HG02759 (cell line): Measurements from ENCODE around the gene MRLN.
"Not testable (repeated sequence)": the region's sequence is repeated elsewhere in the genome, so short reads cannot be mapped to it uniquely, and the experiment has no call there.

Experiments
- ATAC-seq: cut with Tn5 transposase; IDR thresholded peaks from one replicate; pipeline ENCODE4 v1.9.1; 2021; ENCODE audit warnings: mild to moderate bottlenecking, moderate library complexity; ENCODE audit not compliant: unreplicated experiment

MRLN gene

DNA sequence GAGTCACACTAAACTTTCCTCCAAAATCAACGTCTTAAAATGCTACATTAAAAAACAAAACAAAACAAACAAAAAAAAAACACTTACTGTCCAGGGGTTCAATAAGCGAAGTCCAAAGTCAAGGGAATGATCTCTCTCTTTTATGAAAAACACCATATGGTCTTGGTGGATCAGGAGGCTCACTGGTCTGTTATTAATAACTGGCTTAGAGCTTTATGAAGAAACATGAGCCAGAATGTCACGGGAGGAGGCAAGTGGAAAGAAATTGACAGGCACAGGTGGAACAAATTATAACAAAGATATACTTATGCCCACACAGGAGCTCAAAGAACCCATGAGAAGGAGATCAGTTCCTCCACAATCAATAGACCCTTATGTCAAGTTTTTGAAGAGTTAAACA, at the start of gene MRLN:
MRLN (minus strand) TSS at position 189 of the 400 bp plus-strand sequence.
- no peak for ATAC-seq

DNA sequence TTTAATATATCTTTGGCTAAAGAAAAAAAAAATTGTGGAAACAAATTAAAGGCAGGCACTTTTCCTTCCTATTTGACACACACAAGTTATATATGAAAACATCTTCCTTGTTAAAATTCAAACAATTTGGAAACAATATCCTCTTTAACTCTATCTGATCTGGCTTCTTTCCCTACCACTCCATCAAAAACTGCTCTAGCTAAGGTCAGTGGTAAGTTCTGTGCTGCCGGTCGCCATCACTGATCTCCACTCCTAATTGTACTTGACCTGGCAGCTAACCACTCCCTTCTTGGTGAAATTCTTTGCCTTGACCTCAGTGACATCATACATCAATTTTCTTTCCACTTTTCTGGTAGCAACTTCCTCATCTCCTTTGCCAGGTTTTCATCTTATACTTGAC, 47.9 kb upstream of the MRLN start:
- no peak for ATAC-seq

DNA sequence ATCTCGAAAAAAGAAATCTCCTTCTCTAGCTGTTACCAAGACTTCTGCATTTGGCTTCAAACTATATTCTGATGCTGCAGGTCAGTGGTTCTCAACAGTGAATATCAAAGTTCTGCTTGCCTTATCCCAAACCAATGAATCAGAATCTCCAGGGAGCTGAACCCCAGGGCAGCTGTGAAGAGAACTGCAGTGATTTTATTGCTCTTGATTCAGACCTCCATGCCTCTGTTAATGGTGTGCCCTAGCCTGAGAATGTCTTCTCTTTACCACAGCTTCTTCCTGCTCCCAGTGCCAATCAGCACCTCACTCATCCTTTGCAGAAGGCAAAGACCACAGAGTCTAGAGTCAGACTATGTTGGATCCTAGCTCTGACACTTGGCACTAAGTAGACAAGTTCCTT, 46.2 kb upstream of the MRLN start:
- no peak for ATAC-seq

DNA sequence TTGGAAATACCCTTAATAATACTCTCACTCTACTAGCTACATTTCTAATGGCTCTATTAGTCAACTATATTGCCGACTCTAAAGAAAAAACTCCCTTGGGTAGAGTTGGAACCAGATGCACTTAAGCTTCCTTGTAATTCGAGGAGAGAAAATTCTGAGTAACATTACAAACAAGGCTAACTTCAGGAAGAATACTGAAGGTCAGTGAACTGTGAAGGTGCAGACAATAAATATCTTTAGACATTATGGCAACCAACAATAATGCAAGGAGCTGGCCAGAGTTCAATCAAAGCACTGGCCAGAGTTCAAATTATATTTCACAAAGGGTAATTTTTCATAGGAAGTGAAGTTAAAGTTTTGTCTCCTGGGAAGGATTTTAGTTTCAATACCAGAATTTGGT, 40.7 kb upstream of the MRLN start:
- no peak for ATAC-seq

DNA sequence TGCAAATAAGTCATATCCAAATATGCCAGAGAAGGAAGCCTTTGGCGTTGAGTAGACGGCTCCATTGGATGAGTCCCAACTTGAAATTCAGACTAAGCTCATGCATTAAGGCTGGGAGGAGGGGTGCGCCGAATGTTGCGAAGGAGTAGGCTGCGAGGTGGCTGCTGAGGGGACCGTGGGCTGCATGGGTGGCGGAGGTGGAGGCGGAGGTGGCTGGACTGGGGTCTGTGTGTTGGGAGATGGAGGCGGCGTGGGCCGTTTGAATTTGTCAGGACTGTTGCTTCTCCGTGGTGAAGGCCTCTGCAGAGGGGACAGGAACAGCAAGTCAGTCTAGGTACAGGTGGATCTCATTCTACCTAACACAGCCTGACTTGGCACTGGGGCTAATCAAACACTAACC, 39.6 kb upstream of the MRLN start:
- ATAC-seq, result no peak

DNA sequence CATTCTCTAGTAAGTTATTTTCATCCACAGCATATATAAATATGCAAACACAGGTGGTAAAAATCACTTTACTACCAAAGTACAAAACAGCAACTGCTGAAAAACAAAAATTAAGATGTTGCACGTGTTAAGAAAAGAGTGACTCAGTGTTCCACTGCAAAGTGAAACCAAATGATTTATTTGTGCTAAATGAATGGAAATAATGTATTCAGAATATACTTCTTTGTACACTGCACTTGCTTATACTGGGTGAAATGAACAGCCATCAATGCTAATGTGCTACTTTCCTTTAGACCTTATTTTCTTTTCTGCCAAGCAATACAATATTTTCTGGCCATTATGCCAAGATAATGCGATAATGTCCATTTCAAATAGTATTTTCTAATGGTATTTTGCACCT, 38.3 kb upstream of the MRLN start:
- ATAC-seq, result no peak

DNA sequence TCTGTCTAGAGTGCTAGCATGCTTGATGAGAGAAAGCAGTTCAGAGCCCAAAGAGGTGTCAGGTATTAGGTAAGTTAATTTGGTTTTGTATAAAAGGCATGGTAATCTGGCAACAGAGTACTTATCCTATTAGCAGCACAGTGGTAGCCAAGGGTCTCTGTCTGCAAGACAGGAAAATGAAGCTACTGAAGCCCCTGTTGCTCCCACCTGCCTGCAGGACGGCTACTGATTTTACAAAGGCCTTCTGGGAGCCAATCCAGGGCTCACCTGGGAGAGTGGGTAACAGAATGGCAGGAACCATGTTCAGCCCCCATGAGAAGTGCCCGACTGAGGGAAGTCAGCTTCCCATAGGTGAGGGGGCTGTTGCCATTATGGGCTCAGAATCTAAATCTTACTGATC, 36.8 kb upstream of the MRLN start:
- ATAC-seq, result not testable (repeated sequence)

DNA sequence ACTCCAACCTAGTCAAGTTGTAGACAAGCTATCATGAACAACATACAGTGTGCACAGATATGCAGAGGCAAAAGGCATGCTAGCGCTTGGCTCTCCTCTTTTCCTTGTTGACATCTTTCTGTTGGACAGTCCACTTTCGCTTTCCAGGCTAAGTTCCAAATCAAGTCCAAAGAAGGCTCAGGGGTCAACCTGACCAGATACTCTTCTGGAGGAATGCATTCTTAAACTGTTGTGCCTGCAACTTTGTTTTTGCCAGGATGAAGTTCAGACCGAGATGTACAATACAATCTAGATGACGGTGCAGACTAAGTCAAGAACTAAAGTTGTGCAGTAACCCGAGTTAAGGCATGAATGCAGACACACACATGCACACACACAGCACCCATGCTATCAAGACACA, 35.7 kb upstream of the MRLN start:
- ATAC-seq, result not testable (repeated sequence)

DNA sequence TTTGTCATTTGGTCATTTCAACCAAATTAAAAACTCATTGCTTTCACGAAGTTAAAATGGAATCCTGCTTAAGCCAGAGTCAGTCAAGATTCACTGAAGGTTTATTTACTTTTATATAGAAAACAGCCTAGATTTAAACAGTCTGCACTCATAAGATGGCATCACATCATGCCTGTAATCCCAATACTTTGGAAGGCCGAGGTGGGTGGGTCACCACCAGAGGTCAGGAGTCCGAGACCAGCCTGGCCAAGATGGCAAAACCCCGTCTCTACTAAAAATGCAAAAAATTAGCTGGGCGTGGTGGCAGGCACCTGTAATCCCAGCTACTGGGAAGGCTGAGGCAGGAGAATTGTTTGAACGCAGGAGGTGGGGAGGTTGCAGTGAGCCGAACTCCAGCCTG, 33.8 kb upstream of the MRLN start:
- not testable (repeated sequence) for ATAC-seq

DNA sequence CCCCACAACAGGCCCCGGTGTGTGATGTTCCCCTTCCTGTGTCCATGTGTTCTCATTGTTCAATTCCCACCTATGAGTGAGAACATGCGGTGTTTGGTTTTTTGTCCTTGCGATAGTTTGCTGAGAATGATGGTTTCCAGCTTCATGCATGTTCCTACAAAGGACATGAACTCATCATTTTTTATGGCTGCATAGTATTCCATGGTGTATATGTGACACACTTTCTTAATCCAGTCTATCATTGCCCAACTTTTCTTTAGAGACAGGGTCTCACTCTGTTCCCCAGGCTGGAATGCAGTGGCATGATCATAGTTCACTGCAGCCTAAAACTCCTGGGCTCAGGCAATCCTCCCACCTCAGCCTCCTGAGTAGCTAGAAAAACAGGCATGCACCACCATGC, 32.2 kb upstream of the MRLN start:
- not testable (repeated sequence) for ATAC-seq

DNA sequence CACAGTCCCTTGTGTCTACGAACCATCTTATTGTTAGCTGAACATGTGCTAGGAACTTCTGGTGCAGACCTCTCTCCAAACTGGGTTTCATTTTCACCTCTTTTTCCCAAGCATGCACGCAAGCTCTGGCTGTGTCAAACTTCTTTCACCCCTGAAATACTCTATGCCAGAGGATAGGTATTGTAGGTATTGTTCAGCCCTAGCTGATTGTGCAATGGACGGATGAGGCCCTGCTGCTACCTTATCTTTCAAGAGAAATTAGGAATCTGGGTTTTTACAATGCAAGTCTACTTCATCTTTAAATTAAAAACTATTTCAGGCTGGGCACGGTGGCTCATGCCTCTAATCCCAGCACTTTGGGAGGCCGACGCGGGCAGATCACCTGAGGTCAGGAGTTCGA, 28.3 kb upstream of the MRLN start:
- ATAC-seq, result no peak

DNA sequence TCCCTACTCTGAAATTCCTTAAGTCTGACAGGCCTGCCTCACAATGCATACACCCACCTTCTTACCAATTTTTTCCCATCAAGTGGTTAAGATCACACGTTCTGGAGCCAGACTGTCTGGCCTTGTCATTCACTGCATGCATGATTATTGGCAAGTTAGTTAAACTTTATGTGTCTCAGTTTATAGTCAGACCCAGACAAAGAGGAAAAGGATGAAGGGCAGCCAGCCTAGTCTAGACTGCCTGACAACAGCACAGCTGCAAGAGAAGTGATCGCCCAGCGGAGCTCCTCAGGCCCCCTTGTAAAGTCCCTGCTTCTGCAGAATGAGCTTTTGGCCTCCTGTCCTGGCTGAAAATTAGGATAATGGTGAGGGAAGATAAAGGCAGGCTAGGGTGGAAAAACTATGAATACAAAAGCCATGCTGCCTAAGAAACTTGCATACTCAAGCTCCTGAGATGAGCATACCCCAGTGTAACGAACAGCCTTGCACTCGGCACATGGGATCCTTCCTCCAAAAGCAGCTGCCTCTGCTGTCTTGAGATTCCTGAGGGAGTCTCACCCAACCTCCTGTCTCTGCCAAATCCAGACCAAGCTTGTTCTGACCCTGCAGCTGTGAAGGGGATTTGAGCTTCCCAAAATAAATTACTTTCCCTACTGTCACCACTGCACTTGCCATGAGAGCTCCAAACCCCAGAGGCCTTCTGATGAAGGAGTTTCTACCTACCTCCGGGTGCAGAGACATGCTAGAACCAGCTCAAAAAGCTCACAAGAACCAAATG, 26.7 kb upstream of the MRLN start:
- no peak for ATAC-seq

DNA sequence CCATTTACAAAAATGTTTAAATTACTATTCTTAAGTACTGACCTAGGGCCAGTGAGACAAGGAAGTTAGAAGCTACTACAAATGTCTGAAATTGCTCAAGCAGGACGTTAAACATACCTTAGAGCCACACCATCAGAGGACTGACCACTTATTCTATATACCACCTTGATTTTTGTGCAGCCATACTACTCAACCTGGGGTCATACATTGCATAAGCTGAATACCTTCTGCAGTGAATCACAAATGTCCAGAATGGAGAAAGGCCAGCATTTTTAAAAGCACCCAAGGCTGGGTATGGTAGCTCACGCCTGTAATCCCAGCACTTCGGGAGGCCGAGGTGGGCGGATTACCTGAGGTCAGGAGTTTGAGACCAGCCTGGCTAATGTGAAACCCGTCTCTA, 21.2 kb upstream of the MRLN start:
- ATAC-seq, result no peak

DNA sequence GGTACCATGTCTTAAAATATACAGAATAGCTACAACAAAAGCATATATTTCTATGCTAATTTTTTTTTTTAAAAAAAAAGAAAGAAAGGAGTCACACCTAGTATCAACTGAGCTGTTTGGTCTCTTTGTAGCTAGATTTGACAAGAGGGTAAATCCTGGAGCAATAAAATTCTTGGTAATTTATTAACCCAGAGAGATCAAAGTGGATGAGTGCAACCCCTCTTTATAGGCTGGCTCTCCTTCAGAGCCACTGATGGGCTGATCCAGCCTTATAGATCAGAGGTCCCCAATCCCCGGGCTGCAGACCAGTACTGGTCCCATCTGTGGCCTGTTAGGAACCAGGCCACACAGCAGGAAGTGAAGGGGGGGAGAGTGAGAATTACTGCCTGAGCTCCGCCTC, 19.8 kb upstream of the MRLN start:
- no peak for ATAC-seq

DNA sequence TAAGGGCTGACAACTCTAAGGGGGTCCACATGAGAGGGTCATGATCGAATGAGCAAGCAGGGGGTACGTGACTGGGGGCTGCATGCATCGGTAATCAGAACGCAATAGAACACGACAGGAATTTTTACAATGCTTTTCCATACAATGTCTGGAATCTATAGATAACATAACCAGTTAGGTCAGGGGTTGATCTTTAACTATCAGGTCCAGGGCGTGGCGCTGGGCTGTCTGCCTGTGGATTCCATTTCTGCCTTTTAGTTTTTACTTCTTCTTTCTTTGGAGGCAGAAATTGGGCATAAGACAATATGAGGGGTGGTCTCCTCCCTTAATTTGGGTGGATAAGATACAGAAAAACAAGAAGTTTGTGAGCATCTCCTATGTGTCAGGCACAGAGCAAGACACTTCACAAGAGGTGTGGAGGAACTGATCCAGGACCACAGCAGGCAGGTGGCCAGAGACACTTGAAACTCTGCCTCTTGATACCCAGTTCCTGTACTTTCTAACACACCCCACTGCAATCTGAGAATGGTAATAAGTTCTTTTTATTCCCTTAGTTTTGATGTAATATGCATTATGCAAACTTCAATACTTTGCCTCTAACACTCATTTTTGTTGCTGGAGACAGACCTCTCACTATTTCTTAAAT, 18.0 kb upstream of the MRLN start:
- ATAC-seq, result no peak

DNA sequence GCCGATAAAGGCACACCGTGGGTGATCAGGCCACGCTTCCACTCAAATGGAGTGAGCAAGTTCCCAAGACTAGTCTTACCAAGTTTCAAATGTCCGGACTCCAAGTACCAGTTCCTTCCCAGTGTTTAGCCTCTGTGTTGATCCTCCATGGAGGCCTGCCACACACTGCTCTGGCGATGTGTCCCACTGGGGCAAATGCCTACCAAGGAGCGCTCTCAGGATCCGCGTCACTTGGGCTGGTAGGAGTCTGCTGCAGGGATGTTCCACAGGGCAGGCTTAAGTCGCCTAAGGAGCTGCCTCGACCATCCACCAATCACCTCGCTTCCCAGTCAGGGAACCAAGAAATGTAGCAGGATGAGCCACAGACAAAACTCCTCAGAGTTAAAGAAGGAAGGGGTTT, 17.4 kb upstream of the MRLN start:
- ATAC-seq, result no peak

DNA sequence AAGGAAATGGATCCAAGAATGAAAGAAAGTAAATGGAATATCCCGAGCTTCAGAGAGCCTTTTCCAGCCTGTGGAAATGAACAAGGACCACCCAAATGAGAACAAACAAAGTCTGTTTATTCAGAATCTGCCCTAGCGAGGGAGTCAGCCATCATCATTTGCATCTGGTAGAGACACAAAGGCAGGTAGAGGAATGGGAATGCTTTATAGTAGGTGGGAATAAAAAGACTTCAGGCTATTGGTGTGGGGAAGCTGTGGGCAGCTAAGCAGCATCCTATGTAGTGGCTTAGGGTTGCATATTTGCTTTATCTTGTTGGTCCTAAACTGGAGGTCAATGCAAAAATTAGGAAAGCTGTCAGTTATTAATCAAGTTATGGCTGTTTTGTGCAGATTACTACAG, 9.2 kb upstream of the MRLN start:
- no peak for ATAC-seq

DNA sequence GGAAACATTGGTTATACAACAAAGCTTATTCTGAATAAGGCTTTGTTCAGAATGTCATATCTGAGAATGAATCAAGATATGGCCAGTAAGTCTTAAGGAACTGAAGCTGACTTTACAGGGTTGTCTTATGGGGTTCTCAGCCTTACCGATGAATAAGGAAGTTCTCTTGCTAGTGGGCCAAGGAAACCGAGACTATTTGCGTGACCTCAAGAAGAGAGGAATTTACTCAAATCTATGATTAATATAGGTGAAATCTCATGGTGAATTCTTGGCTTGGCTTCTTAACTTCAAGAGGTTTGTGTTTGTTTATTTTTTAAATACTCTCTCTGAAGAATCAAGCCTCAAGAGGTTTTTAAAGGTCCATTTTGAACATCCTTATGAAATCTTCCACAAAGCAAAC, 4.7 kb upstream of the MRLN start:
- no peak for ATAC-seq

DNA sequence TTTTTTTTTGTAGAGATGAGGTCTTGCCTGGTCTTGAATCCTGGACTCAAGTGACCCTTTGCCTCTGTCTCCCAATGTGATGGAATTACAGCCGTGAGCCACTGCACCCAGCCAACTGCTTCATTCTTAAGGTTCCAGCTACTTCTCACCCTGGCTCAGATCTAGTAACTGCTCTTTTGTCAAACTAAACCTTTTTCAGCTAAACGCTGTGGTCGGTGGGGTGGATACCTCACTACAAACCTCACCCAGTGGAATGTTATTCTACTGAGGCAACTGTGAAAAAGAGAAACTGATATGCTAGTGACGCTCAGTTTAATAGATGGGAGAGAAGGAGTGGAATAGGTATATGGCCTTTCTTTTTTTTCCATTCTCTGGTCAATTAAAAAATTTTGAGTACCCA, 1.7 kb upstream of the MRLN start:
- ATAC-seq, result no peak

DNA sequence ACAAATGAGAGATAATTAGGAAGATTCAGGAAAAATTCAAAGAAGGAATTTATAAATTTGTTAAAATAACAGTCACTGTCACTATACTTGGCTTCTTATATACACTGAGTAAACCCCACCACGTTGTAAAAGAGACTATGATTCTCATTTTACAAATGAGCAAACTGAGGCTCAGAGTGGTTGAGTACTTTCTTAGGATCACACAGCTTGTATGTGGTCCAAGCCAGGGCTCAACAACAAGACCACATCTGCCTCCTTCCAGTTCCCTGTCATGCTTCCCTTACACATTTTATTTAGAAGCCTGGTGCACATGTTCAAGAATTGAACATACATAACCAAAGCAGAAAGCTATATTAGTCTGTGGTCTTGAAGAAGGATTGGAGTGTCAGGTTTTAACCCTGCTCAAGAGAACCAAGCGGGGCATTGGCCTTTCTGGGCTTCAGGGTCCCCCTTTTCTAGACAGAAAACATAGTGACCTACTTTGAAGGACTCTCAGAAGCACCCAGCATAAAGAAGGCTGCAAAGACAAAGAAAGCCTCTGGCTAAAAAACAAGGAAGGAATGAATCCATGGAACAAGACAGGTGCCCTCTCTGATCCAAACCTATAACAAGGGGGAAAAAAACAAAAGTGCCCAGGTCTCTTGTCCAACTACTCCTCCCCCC, 846 bp downstream of the MRLN start:
- ATAC-seq, result no peak

DNA sequence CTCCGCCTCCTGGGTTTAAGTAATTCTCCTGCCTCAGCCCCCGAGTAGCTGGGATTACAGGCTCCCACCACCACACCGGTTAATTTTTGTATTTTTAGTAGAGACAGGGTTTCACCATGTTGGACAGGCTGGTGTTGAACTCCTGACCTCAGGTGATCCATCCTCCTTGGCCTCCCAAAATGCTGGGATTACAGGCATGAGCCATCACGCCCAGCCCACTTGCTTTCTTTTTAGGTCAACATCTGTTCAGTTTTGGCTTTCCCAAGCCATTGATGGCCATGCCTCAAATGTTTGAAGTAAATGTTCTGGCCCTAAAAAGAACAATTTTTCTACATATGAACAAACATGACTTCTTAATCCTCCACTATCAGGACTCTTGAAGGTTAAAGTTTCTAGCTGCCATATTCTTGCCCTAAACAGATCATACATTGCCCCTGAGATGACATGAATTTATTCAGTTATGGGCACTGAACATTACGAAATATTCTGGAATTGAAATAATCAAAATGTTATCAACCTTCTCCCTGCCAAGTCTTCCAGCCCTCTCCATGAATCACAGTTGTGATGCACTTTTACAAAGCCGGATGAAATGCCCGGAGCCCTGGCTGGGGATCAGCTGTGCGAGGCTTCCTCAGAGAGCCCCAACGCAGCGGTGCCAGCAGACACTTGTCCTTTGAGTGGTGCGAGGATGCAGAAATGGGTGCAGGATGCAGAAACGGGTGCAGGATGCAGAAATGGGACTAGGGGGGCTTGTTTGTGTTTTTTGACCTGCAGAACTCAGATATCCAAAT, 2.9 kb downstream of the MRLN start:
- ATAC-seq, result no peak
